ENCODE measurements around the gene TOB1. TPM values are rescaled to one million over a fixed set of nuclear protein-coding genes. Genes with fewer than 3 reads are reported as not detected.
A peak's percentile ranks its signal among the peaks of the same experiment; 100 is the strongest.

TOB1 gene
- total and polyA plus RNA-seq, 9 of the 15 experiments (the other 6 are each of a cell fraction or from before 2014, with no cell fraction given): 4.8 to 63.7 (median 13.2) TPM

GRCh38 chr17:50866261-50866949 is at the start of gene TOB1 (continued):
- no peak for TF ChIP-seq HMGXB4 (CRISPR knock-in tag; IDR thresholded peaks at IDR 0.05)
- TF ChIP-seq GABPB1 (CRISPR knock-in tag; IDR thresholded peaks at IDR 0.05): peak; percentile 78
- no peak for TF ChIP-seq GATA2 (CRISPR knock-in tag; IDR thresholded peaks at IDR 0.05)
- peak; percentile 71; the same call in 1 of the 2 replicates for TF ChIP-seq ZBTB7A (IDR thresholded peaks at IDR 0.05; ENCODE audit: borderline replicate concordance, control insufficient read depth, low read depth, low read length)
- TF ChIP-seq ZNF76 (CRISPR knock-in tag; IDR thresholded peaks at IDR 0.05; ENCODE audit: borderline replicate concordance): no peak
- no peak for TF ChIP-seq PATZ1 (CRISPR knock-in tag; IDR thresholded peaks at IDR 0.05; ENCODE audit: borderline replicate concordance)
- TF ChIP-seq CEBPZ (IDR thresholded peaks at IDR 0.05; ENCODE audit: borderline replicate concordance, low read depth, low read length): no peak
- TF ChIP-seq ZNF217 (CRISPR knock-in tag; IDR thresholded peaks at IDR 0.05): no peak
- peak; percentile 87 for TF ChIP-seq CXXC5 (CRISPR knock-in tag; IDR thresholded peaks at IDR 0.05)
- no peak for TF ChIP-seq RFX5 (IDR thresholded peaks at IDR 0.05; ENCODE audit: low read depth, low read length)
- TF ChIP-seq ZNF57 (CRISPR knock-in tag; IDR thresholded peaks at IDR 0.05): 0 out of 2 replicates have a peak, but pooled peaks have one; percentile 52
- TF ChIP-seq ZNF408 (CRISPR knock-in tag; IDR thresholded peaks at IDR 0.05; ENCODE audit: low read depth): no peak
- no peak for TF ChIP-seq RERE (CRISPR knock-in tag; IDR thresholded peaks at IDR 0.05; ENCODE audit: borderline replicate concordance)

All from K562 (cell line).